Tibial nerve (tissue), 4 donors: Measurements from ENCODE around the gene SDC1. TPM values are rescaled to one million over a fixed set of nuclear protein-coding genes. Genes with fewer than 3 reads are reported as not detected.

Source experiments
- DNase-seq, 2 donors: peaks; one replicate each; pipeline ENCODE4 v3.0.0-alpha.2; 2019; ENCODE audit warnings: low spot score in 2 of 2
- H3K27ac ChIP-seq, 4 donors: fragments of 200-600 bp; sonication (generic) in 3 of 4; one replicate each; pipeline ENCODE4 v1.5.1; 2017 to 2019; ENCODE audit warnings: mild to moderate bottlenecking in 1 of 4
- H3K27me3 ChIP-seq, 2 donors: fragments of 200-600 bp; sonication (generic) in 1 of 2; one replicate each; pipeline versions ENCODE4 v1.5.1 to v1.6.0; 2017 to 2019
- H3K36me3 ChIP-seq, 3 donors: fragments of 200-600 bp; sonication (generic); one replicate each; pipeline ENCODE4 v1.5.1; 2018 to 2019
- H3K4me1 ChIP-seq, 4 donors: fragments of 200-600 bp; sonication (generic) in 3 of 4; one replicate each; pipeline ENCODE4 v1.5.1; 2017 to 2019
- H3K4me3 ChIP-seq, 4 donors: fragments of 200-600 bp; sonication (generic) in 3 of 4; one replicate each; pipeline ENCODE4 v1.5.1; 2017 to 2019; ENCODE audit warnings: mild to moderate bottlenecking in 1 of 4, moderate library complexity in 1 of 4
- H3K9me3 ChIP-seq, 4 donors: fragments of 200-600 bp; sonication (generic) in 3 of 4; one replicate each; pipeline ENCODE4 v1.5.1; 2017 to 2019
- EP300 ChIP-seq, 2 donors: sonication (generic); formaldehyde crosslinking; IDR thresholded peaks; one replicate each; pipeline ENCODE4 v1.6.1; 2017; ENCODE audit warnings: antibody characterized with exemption in 2 of 2, mild to moderate bottlenecking in 1 of 2
- POLR2A ChIP-seq, 2 donors: fragments of 450-650 bp; IDR thresholded peaks; one replicate each; pipeline ENCODE4 v1.6.1; 2017; ENCODE audit warnings: antibody characterized with exemption in 2 of 2, mild to moderate bottlenecking in 2 of 2, moderate library complexity in 2 of 2
- whole genome bisulfite sequencing, 2 donors: methylation state at CpG; one replicate each; pipeline ENCODE4 v1.1.5; 2018; 5-methylcytosine and 5-hydroxymethylcytosine counted together
- total RNA-seq, 4 donors: library from RNA; depleted of rRNA; stranded (reverse); fragments of >200 nt; gene quantifications; one replicate each; pipeline ENCODE4 v1.1.0, GENCODE V29; 2016
- TF ChIP-seq, protein P1 (sequence below), 5 experiments: fragments of 200-600 bp in 3 of 5; fragments of 450-650 bp in 2 of 5; sonication (generic) in 3 of 5; IDR thresholded peaks; one replicate each; pipeline ENCODE4 v1.5.1; 2016 to 2019; ENCODE audit warnings: antibody characterized with exemption in 5 of 5, mild to moderate bottlenecking in 3 of 5, moderate library complexity in 2 of 5

The SDC1 gene
- total RNA-seq, 4 donors from 2014 or later: 0.78 to 2.8 (median 1.7) TPM

DNA sequence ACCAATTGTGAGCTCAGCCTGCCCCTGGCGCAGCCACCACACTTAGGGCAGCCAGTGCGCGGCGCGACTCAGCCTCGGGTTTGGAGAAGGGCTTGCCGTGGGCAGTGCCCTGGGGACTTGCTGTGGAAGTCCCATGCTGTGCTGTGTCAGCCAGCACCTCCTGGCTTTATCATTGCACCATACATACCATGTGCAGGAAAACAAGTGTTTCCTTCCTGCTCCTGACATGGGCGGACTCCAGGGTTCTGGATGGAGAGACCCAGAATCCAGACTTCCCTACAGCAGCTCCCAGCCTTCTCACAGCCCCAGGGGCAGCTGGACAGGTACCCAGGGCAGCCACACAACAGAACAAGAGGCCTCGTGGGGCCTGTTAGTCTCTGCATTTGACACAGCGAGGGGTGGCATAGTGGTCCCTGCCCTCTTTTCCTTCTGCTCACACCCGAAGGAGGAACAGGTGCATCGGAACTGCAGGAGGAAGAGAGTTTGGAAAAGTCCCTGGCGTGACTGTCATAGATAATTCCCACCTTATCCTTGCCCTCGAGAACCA lies 54.2 kb downstream of the SDC1 start:
- no peaks in the 10 kb centered on the region for H3K27me3 ChIP-seq
- no peaks in the 10 kb centered on the region for H3K9me3 ChIP-seq
- 77 to 78% methylated on average over 14 of the region's 14 CpGs for WGBS, 2 donors
- no peak overlapping the region for H3K4me3 ChIP-seq
- H3K4me1 ChIP-seq: peaks cover 0 to 9% (median 0%) of the 10 kb centered on the region in 4 donors
- TF ChIP-seq, protein P1, sequence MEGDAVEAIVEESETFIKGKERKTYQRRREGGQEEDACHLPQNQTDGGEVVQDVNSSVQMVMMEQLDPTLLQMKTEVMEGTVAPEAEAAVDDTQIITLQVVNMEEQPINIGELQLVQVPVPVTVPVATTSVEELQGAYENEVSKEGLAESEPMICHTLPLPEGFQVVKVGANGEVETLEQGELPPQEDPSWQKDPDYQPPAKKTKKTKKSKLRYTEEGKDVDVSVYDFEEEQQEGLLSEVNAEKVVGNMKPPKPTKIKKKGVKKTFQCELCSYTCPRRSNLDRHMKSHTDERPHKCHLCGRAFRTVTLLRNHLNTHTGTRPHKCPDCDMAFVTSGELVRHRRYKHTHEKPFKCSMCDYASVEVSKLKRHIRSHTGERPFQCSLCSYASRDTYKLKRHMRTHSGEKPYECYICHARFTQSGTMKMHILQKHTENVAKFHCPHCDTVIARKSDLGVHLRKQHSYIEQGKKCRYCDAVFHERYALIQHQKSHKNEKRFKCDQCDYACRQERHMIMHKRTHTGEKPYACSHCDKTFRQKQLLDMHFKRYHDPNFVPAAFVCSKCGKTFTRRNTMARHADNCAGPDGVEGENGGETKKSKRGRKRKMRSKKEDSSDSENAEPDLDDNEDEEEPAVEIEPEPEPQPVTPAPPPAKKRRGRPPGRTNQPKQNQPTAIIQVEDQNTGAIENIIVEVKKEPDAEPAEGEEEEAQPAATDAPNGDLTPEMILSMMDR (IDR thresholded peaks at IDR 0.05): no peak
- no peak for TF ChIP-seq POLR2A (IDR thresholded peaks at IDR 0.05)
- TF ChIP-seq EP300 (IDR thresholded peaks at IDR 0.05): no peak
- no peak for DNase-seq
- H3K36me3 ChIP-seq: no peaks in the 10 kb centered on the region
- H3K27ac ChIP-seq: no peak overlapping the region

DNA sequence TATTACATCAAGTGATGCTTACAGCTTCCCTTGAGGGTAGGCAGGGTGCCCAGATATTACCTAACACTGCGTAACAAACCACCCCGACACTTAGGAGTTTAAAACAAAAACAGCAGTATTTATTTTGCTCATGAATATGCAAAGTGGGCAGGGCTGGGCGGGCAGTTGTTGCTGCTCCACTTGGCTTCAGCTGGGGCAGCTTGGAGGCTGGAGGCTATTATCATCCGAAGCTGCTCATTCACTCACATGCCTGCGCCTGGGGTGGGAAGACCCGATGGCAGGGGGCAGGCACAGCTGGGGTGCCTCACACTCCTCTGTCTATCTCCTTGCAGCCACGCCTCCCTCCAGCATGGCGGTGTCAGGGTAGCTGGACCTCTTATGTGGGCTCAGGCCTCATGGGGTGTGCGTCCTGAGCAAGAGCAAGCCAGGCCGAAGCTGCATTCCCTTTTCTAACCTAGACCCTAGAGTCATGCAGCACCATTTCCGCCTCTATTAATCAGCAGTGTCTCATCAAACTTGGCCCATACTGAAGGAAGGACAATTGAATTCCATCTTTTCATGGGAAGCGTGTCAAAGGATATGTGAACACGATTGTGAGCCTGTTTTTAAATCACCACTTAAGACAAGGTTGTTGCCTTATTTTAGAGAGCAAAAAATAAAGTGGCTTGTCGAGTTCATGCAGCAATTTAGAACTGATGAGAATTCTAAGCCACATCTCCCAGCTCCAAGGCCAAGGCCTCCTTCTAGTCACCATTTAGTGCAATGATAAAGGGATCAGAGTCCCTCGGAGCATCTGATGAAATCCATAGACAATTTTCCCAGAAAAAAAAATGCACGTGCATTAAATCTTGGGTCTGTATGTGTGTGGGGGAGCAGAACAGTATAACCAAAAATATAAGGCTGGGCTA lies 54.9 kb downstream of the SDC1 start:
- 75 to 80% methylated on average over 16 of the region's 16 CpGs for whole genome bisulfite sequencing, 2 donors
- Histone ChIP-seq H3K27ac (no peak overlapping the region), H3K4me1 (peaks cover 0 to 9% (median 0%) of the 10 kb centered on the region in 4 donors), H3K9me3 (no peaks in the 10 kb centered on the region), H3K4me3 (no peak overlapping the region), H3K36me3 (no peaks in the 10 kb centered on the region), H3K27me3 (no peaks in the 10 kb centered on the region)
- no peak for DNase-seq
- TF ChIP-seq, protein P1 (IDR thresholded peaks at IDR 0.05): no peak
- TF ChIP-seq EP300 (IDR thresholded peaks at IDR 0.05): no peak
- TF ChIP-seq POLR2A (IDR thresholded peaks at IDR 0.05): no peak

DNA sequence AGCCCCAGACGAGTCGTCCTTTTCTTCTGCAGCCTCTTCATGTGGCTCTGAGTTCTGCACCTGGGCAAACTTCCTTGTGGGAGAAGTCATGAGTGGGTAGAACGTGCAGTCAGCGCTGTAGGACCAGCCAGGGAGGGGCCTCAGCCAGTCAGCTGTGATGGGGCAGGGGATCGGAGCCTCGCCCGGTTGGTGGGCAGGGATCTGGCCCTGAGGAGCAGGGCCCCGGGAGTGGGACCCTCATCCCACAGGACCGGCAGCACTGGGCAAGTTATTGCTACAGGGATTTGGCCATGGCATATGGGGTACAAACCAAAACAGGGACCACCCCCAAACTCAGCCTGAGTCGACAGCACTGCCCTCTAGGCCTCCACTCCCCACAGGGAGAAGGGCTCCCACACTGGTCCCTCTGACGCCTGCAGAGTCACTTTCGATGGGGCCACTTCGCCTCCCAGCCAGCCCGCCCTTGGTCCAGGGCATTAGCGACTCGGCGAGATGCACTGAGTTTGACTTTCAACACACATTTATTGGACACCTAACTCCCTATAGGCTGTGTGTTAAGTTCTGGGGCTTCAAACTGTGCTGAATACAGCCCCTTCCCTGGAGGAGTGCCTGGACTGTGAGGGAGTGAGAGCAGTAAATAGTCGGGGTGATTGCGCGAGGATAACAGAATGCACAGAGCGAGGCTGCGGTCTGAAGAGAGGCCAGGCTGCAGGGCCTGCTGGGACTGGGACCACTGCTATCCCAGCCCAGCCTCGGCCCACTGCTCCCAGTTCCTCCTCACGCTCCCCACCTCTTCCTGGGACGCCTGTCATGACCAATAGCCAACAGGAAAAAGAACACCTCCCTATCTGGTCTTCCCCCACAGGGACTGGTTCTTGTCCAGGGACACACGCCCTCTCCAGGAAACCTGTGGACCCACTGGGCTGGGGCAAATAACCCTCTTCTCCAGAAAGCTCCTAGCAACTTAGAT lies 55.9 kb downstream of the SDC1 start:
- no peak for DNase-seq

DNA sequence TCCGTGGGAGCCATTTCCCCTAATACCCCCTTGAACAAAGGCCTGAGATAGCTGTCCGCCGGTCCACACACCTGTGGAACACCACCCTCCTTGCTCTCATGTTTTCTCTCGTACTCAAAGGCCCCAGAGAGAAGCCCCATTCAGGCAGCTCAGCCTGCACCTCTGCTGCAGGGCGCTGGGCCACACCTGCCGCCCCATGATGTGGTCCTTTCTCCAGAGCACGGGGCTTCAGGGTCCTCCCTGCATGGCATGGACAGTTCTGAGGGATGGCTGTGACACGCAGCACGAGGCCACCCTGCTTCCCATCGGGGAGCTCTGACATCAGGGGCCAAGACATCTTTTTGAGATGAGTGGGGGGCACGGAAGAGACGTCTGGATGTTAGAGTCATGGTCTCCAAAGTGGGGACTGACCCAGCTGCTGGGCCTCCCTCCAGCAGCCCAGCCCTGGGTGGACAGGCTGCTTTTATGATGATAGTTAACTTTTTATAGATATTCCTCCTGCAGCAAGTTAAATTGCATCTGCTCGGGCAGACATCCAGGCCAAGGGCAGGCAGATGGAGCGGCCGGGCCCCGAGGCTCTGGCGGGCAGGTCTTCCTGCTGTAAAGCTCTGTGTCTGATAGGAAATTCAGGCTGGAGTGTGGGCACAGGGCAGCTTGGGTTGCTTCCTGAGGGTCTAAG lies 56.7 kb downstream of the SDC1 start:
- no peaks in the 10 kb centered on the region for H3K36me3 ChIP-seq
- peaks cover 0 to 9% (median 0%) of the 10 kb centered on the region in 4 donors for H3K4me1 ChIP-seq
- H3K4me3 ChIP-seq: no peak overlapping the region
- H3K27ac ChIP-seq: no peak overlapping the region
- no peak for TF ChIP-seq EP300 (IDR thresholded peaks at IDR 0.05)
- TF ChIP-seq POLR2A (IDR thresholded peaks at IDR 0.05): no peak
- TF ChIP-seq, protein P1 (IDR thresholded peaks at IDR 0.05): no peak
- no peaks in the 10 kb centered on the region for H3K9me3 ChIP-seq
- no peak for DNase-seq
- WGBS, 2 donors: 67 to 73% methylated on average over 17 of the region's 17 CpGs
- H3K27me3 ChIP-seq: no peaks in the 10 kb centered on the region

More for the DNA sequence above, 55.9 kb downstream of the SDC1 start:
- Histone ChIP-seq H3K36me3 (no peaks in the 10 kb centered on the region), H3K27ac (no peak overlapping the region), H3K9me3 (no peaks in the 10 kb centered on the region), H3K27me3 (no peaks in the 10 kb centered on the region), H3K4me3 (no peak overlapping the region), H3K4me1 (peaks cover 0 to 9% (median 0%) of the 10 kb centered on the region in 4 donors)
- WGBS, 2 donors: 75 to 85% methylated on average over 21 to 22 of the region's 26 CpGs
- no peak for TF ChIP-seq POLR2A (IDR thresholded peaks at IDR 0.05)
- TF ChIP-seq, protein P1 (IDR thresholded peaks at IDR 0.05): no peak
